NB4 (cell line): ENCODE data around the gene GFOD1.

Source experiments
- MYC ChIP-seq: IDR thresholded peaks from 2 replicates; pipeline ENCODE4 v1.6.1; 2011; ENCODE audit warnings: low read depth, low read length
- POLR2A ChIP-seq: IDR thresholded peaks from 2 replicates; pipeline ENCODE4 v1.6.1; 2011; ENCODE audit warnings: mild to moderate bottlenecking; ENCODE audit not compliant: insufficient read length; ENCODE audit errors: extremely low read depth
- TF ChIP-seq, protein P1 (sequence below): IDR thresholded peaks from one replicate; pipeline ENCODE4 v1.5.1; 2012; ENCODE audit warnings: low read depth, low read length
- TF ChIP-seq, protein P2 (sequence below): IDR thresholded peaks from 2 replicates; pipeline ENCODE4 v1.6.1; 2011; ENCODE audit warnings: low read depth, low read length

DNA sequence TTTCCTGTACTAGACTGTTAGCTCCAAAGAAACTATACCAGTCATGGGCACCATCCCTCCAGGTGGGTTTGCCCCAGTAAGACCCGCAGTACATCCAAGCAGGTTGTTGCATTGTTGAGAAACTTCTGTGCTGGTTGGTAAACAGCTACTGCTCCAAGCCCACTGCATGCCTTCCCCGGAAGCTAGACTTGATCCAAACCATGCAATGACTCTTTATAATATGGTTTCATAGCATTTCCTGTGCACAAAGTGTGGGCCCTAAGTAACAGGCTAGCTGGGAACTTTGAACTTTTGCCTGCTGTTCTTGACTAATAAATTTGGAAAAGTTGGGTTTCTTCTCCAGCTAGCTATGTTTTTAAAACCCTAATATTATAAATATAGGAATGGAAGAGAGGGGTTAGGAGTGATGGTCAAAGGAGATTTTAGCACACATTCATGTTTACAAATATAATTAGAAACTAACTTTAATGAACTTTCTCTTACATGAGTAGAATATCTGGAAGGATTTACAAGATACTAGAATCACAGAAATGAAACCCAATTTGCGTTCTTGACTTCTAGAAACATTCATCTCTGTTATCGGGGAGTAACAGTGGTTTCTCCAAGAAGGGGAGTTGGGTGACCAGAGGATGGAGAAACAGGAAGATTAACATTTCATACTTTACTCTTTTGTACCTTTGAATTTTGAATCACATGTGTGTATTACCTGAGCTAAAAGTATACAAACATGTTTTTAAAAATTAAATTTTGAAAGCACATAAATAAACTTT lies 51.7 kb downstream of the GFOD1 start:
- TF ChIP-seq, protein P1, sequence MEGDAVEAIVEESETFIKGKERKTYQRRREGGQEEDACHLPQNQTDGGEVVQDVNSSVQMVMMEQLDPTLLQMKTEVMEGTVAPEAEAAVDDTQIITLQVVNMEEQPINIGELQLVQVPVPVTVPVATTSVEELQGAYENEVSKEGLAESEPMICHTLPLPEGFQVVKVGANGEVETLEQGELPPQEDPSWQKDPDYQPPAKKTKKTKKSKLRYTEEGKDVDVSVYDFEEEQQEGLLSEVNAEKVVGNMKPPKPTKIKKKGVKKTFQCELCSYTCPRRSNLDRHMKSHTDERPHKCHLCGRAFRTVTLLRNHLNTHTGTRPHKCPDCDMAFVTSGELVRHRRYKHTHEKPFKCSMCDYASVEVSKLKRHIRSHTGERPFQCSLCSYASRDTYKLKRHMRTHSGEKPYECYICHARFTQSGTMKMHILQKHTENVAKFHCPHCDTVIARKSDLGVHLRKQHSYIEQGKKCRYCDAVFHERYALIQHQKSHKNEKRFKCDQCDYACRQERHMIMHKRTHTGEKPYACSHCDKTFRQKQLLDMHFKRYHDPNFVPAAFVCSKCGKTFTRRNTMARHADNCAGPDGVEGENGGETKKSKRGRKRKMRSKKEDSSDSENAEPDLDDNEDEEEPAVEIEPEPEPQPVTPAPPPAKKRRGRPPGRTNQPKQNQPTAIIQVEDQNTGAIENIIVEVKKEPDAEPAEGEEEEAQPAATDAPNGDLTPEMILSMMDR, result no peak
- TF ChIP-seq POLR2A, result no peak
- TF ChIP-seq, protein P2, sequence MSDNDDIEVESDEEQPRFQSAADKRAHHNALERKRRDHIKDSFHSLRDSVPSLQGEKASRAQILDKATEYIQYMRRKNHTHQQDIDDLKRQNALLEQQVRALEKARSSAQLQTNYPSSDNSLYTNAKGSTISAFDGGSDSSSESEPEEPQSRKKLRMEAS, result no peak
- TF ChIP-seq MYC, result no peak
